ENCODE measurements around the gene SFRP2. TPM values are rescaled to one million over a fixed set of nuclear protein-coding genes. Genes with fewer than 3 reads are reported as not detected.

Gene SFRP2
- total RNA-seq, 1 donor, result 0.27 TPM

DNA sequence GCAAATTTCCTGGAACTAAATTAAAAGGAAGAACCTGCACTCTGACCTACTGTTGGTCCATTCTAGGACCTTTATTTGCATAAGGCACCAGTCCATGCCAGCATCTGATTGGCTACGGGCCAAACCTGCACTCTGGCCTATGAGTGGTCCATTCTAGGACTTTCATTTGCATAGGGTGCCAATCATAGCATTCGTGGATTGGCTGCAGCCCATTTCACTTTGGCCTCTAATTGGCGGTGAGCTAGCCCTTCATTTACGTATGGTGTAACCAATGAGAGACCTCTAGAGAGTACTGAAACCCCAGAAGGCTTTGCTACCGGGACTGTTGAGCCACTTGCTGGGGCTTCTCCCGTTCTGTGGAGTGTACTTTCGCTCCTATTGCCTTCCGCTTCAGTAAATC, 23.0 kb downstream of the SFRP2 start:
- no peak overlapping the region for H3K4me3 ChIP-seq (ENCODE audit: low read depth, low read length)
- TF ChIP-seq, protein P1, sequence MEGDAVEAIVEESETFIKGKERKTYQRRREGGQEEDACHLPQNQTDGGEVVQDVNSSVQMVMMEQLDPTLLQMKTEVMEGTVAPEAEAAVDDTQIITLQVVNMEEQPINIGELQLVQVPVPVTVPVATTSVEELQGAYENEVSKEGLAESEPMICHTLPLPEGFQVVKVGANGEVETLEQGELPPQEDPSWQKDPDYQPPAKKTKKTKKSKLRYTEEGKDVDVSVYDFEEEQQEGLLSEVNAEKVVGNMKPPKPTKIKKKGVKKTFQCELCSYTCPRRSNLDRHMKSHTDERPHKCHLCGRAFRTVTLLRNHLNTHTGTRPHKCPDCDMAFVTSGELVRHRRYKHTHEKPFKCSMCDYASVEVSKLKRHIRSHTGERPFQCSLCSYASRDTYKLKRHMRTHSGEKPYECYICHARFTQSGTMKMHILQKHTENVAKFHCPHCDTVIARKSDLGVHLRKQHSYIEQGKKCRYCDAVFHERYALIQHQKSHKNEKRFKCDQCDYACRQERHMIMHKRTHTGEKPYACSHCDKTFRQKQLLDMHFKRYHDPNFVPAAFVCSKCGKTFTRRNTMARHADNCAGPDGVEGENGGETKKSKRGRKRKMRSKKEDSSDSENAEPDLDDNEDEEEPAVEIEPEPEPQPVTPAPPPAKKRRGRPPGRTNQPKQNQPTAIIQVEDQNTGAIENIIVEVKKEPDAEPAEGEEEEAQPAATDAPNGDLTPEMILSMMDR (IDR thresholded peaks at IDR 0.05; ENCODE audit: insufficient read depth, low read length), result no peak
- no peak for DNase-seq (ENCODE audit: low read depth)

DNA sequence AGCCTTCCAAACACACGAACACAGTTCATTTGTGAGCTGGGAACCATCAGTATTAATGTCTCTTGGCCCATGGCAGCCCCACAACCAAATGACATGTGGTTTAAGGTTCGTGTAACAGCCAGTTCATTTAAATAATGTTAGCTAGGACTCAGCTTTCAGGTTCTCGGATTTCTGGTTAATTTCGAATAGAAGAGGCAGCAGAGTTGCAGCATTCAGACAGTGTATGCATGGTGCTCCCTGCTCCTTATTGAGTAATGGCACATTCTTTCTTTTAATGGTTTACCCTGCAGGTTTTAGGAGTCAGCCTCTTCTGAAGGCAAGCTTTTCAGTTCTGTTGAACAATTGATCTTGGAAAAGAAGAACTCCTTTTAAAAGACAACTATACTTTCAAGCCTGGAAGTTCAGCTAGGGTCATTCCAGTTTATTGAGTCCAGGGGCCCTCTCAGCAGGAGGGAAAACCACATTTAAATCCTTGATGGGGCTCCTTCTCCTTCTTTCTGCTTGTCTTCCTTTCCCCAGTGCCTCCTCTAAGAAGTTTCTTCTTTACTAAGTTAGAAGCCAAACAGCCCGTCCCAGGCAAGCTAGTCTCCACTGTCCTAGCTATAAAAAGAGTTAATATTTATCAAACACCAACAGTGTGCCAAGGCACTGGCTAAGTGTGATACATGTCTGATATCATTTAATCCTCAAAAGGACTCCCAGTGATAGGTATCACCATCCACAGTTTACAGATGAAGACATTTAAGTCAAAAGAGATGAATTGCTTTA, 24.1 kb downstream of the SFRP2 start:
- H3K4me3 ChIP-seq (ENCODE audit: low read depth, low read length), result no peak overlapping the region
- DNase-seq (ENCODE audit: low read depth), result no peak
- TF ChIP-seq, protein P1 (IDR thresholded peaks at IDR 0.05; ENCODE audit: insufficient read depth, low read length), result no peak

DNA sequence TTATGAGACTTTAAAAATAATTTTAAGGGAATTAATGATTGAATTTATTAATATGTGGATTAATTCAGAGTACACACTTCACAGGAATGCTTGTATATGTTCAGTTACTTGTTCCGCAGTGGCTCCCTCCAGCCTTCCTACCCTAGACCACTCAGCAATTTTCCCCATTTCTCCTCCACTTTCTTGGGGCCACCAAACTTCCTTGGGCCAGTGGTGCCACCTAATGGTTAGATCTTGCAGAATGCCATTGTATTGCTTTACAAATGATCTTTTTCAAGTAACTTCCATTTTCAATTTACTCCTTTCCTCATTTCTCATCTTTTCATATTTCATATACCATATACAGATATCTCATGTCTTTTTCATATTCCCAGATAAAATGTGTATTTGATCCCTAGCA, 25.5 kb downstream of the SFRP2 start:
- H3K4me3 ChIP-seq (ENCODE audit: low read depth, low read length), result no peak overlapping the region
- TF ChIP-seq, protein P1 (IDR thresholded peaks at IDR 0.05; ENCODE audit: insufficient read depth, low read length), result peak; percentile 7
- DNase-seq (ENCODE audit: low read depth), result no peak

DNA sequence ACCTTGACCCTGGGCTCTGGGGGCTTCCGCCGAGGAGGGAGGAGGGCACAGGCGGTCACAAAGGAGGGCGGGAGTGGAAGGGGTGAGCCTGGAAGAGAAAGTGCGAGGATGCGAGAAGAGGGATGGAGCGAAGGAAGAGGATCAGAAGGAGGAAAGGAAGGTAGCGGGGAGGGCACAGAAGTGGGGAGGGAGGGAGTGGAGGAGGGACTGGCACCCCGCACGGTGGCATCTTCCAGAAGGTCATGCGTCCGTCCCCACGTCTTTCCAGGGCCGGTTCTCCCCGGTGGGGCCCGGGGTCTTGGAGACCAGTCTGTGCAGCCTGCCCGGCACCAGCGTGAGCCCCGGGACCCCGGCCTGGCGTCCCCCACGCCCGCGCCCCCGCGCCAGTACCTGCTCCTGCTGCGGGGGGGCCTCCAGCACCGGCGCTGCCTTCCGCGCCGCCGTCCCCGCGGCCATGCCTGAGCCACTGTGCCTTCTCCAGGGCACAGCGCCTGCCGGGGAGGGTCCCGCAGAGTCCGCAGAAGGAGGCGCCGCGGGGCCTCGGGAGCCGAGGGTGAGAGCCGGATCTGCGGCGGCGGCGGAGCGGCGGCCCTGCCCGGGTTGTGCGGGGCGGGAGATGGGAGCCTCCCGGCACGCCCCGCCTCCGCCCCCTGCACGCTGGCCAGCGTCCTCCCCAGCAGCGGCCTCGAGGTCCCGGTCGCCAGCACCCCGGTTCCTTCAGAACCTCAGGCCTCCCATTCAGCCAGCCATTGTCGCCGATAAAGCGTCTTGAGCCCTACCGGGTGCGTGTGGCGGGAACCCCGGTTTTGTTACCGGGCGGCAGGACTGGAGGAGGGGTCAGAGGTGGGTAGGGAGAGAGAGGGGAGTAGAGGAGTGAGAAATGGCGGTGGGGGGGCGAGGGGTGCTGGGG, 29.2 kb downstream of the SFRP2 start, which contains the start of gene RNF175:
TSS of gene RNF175 (minus strand) at position 618 of the 910 bp plus-strand sequence. CDS start at position 456, 162 bp downstream.
- TF ChIP-seq, protein P1 (IDR thresholded peaks at IDR 0.05; ENCODE audit: insufficient read depth, low read length), result no peak
- peak within 1 kb of the TSS; percentile 59 for H3K4me3 ChIP-seq (ENCODE audit: low read depth, low read length)
- no peak for DNase-seq (ENCODE audit: low read depth)

DNA sequence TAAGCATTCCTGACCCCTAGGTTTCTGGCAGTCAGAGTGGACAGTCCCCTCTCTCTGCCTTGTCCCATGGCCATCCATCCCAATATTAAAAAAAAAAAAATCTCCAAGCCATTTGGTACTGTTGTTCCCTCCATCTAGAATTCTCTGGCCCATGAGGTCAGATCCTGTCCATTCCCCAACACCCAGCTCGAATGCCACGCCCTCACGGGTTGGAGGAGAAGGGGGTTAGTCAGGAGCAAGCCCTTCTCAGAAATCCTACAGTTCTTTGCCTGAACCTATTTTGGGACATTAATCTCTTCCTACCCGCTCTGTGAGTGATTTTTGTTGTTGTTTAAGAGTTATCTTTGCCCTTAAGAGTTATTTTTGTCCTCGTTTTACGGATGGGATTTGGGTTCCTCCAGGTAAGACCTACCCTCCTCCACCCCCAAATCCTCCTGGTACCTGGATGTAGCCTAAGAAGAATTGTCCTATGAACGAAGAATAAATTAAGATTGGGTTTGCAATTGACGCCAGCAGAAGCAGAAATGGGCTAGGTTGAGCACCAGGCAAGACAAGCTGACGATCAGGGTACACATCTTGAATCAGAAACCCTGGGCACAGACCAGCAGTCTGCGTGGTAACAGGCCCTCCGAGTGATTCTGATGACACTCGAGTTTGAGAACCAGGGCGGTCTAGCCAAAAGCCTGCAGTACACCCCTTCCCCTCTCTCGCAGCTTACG, 30.0 kb downstream of the SFRP2 start:
- H3K4me3 ChIP-seq (ENCODE audit: low read depth, low read length), result no peak overlapping the region
- TF ChIP-seq, protein P1 (IDR thresholded peaks at IDR 0.05; ENCODE audit: insufficient read depth, low read length), result no peak
- DNase-seq (ENCODE audit: low read depth), result no peak

DNA sequence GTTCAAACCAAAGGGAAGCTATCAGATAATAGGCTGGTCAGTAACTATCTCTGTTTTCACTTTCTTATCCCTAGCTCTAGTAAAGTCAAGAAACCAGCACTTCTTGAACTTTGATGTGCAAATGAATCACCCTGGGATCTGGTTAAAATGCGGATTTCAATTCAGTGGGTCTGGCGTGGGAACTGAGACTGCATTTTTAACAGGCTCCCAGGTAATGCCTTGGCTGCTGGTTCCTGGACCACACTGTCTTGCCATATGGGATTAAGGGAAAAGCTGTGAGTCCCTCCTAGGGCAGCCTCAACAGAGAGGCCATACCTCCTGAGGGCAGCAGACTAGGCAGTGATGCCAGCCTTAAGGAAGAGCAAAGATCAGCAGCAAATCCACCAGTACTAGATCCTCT, 30.7 kb downstream of the SFRP2 start:
- TF ChIP-seq, protein P1 (IDR thresholded peaks at IDR 0.05; ENCODE audit: insufficient read depth, low read length), result no peak
- DNase-seq (ENCODE audit: low read depth), result no peak

More for the DNA sequence above, 30.7 kb downstream of the SFRP2 start:
- no peak overlapping the region for H3K4me3 ChIP-seq (ENCODE audit: low read depth, low read length)
